D721Med (cell line): ENCODE measurements around the gene SLC33A1.

ENCODE experiments used
- DNase-seq: peaks from one replicate; pipeline ENCODE4 v3.0.0; 2011; ENCODE audit warnings: low spot score; ENCODE audit not compliant: insufficient read length
- FAIRE-seq: peaks from 2 replicates; lab custom pipeline; 2011; peaks lifted over from hg19 to GRCh38; lab: Jason Lieb, UNC
- TF ChIP-seq, protein P1 (sequence below): IDR thresholded peaks from 2 replicates; pipeline ENCODE4 v1.5.1; 2012; ENCODE audit warnings: mild to moderate bottlenecking, control low read depth; ENCODE audit not compliant: insufficient read depth; ENCODE audit errors: missing control alignments

The SLC33A1 gene

DNA sequence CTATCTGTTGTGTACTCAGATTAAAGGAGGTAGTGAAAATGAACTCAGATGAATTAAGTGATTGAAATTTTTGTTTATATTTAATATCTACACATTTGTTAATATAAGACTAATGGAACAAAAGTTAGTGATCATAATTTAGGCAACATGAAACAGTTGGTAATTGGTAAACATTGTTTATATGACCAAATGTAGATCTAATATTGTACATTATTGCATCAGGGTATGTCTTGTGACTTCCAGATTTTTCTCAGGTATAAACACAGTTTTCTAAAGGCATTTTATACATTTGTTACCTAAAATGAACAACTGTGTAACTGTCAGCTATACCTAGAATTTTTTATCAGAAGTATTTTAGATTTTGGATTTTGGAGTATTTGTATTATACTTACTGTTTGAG is 31.1 kb upstream of the SLC33A1 start:
- DNase-seq (no peak), FAIRE-seq (no peak)
- TF ChIP-seq, protein P1, sequence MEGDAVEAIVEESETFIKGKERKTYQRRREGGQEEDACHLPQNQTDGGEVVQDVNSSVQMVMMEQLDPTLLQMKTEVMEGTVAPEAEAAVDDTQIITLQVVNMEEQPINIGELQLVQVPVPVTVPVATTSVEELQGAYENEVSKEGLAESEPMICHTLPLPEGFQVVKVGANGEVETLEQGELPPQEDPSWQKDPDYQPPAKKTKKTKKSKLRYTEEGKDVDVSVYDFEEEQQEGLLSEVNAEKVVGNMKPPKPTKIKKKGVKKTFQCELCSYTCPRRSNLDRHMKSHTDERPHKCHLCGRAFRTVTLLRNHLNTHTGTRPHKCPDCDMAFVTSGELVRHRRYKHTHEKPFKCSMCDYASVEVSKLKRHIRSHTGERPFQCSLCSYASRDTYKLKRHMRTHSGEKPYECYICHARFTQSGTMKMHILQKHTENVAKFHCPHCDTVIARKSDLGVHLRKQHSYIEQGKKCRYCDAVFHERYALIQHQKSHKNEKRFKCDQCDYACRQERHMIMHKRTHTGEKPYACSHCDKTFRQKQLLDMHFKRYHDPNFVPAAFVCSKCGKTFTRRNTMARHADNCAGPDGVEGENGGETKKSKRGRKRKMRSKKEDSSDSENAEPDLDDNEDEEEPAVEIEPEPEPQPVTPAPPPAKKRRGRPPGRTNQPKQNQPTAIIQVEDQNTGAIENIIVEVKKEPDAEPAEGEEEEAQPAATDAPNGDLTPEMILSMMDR, result no peak

DNA sequence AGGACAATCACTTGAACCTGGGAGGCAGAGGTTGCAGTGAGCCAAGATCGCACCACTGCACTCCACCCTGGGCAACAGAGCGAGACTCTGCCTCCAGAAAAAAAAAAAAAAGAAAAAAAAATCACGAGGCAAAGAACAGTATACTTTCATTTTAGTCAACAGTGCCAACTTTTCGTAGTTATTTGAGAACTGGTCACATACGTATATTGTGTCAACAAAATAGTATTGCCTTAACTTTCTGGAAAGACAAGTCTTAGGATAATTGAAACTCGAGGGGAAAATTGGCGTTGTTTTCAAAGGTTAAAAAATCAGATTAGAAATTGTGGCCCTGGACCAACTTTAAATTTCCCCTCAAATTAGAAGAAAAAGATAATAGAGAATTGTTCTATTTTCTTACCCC is 30.1 kb upstream of the SLC33A1 start:
- DNase-seq (no peak), FAIRE-seq (no peak)
- TF ChIP-seq, protein P1, result no peak

GRCh38 chr3:155880286-155880685 is 26.1 kb upstream of the SLC33A1 start:
- no peak for FAIRE-seq
- DNase-seq, result no peak

GRCh38 chr3:155876503-155876902 is 22.3 kb upstream of the SLC33A1 start:
- DNase-seq (no peak), FAIRE-seq (no peak)
- TF ChIP-seq, protein P1, result no peak

More at GRCh38 chr3:155880286-155880685, 26.1 kb upstream of the SLC33A1 start:
- TF ChIP-seq, protein P1, result no peak

- TF ChIP-seq, protein P1, result no peak
- no peak for FAIRE-seq
- no peak for DNase-seq
Measured at GRCh38 chr3:155876037-155876436, 21.8 kb upstream of the SLC33A1 start.

DNA sequence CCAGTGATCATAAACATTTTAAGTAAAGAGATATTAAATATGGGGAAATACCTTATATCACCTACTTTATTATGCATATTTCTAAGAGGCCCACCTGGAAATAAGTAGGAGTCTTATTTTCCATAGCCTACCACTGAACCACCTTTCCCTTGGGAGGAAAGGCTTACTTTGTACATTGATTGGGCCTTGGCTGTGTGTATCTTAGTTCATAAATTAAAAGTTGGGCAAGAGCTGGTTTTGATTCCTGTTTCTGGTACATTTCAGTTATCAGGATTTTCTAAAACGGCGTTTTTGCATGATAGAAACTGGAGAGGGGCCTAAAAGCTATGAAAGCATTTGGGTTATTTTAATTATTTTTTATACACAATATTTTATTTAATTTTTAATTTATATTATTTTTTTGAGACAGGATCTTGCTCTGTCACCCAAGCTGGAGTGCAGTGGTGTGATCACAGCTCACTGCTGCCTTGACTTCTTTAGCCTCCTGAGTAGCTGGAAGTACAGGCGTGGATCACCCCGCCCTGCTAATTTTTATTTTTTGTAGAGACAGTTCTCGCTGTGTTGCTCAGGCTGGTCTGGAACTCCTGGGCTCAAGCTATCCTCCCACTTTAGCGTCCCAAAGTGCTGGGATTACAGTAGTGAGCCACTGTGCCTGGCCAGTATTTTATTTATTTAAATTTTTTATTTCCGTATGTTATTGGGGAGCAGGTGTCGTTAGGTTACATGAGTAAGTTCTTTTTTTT is 18.8 kb upstream of the SLC33A1 start:
- DNase-seq (no peak), FAIRE-seq (no peak)
- TF ChIP-seq, protein P1, result no peak

GRCh38 chr3:155871746-155872158 is 17.5 kb upstream of the SLC33A1 start:
- FAIRE-seq, result no peak
- DNase-seq, result no peak
- TF ChIP-seq, protein P1, result no peak
